Stomach smooth muscle (tissue), 2 donors: ENCODE data around the gene RNF145.

ENCODE experiments used
- H3K27ac ChIP-seq: one replicate; pipeline ENCODE4 v1.7.0; 2013; ENCODE audit warnings: mild to moderate bottlenecking, low read length, inconsistent platforms
- H3K27me3 ChIP-seq, 2 donors: one replicate each; pipeline ENCODE4 v1.7.0; 2013; ENCODE audit warnings: low read length in 2 of 2; ENCODE audit not compliant: insufficient read depth in 2 of 2, control insufficient read depth in 1 of 2
- H3K36me3 ChIP-seq, 2 donors: one replicate each; pipeline ENCODE4 v1.7.0; 2013; ENCODE audit warnings: low read length in 2 of 2; ENCODE audit not compliant: control insufficient read depth in 2 of 2, insufficient read depth in 2 of 2
- H3K4me1 ChIP-seq: one replicate; pipeline ENCODE4 v1.7.0; 2013; ENCODE audit warnings: low read length; ENCODE audit not compliant: control insufficient read depth, insufficient read depth
- H3K4me3 ChIP-seq, 2 donors: one replicate each; pipeline ENCODE4 v1.7.0; 2013; ENCODE audit warnings: low read length in 2 of 2
- H3K9ac ChIP-seq, 2 donors: one replicate each; pipeline ENCODE4 v1.7.0; 2013; ENCODE audit warnings: low read length in 2 of 2, mild to moderate bottlenecking in 1 of 2
- H3K9me3 ChIP-seq, 2 donors: one replicate each; pipeline ENCODE4 v1.7.0; 2013; ENCODE audit warnings: low read length in 2 of 2; ENCODE audit not compliant: control insufficient read depth in 2 of 2
- donor health status: healthy.
- donor health status: Pancreatic carcinoma.

RNF145 gene

DNA sequence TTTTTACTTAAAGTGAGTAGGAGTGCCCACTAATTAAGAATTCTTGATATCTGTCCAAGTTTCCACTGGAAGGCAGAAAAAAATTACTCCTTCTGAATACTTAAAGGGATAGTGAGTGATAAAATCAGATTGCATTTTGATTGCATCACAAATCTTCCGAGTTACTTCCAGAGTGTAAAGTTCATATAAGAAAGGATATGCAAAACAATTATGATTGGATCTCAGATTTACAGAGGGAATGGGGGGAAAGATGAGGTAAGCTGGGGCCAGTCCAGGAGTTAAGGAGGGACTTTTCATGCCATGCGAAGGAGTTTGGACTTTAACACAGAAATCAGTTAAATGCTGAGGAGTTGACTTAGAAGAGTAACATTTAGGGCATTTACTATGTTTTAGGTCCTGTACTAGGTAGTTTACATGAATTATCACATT lies 9.3 kb upstream of the RNF145 start:
- Histone ChIP-seq H3K27ac (no peak overlapping the region), H3K9me3 (no peaks in the 10 kb centered on the region), H3K9ac (no peak overlapping the region), H3K27me3 (no peaks in the 10 kb centered on the region), H3K4me1 (no peaks in the 10 kb centered on the region), H3K4me3 (no peak overlapping the region), H3K36me3 (no peaks in the 10 kb centered on the region)

DNA sequence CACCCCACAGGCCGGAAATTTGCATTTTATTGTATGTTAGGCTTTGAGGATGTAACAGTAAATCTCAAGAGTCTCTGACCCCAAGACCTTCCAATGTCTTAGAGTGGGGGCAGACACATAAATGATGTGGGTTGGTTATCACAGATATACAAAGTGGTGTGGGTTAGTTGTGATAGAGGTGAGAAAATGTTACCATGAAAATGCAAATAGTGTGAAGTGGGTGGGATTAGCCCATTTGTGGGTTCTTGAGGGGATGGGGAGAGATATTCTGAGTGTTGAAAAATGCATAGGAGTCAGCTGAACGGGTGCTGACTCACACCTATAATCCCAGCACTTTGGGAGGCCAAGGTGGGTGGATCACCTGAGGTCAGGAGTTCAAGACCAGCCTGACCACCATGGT lies 7.9 kb upstream of the RNF145 start:
- Histone ChIP-seq H3K4me3 (no peak overlapping the region), H3K9ac (no peak overlapping the region), H3K4me1 (no peaks in the 10 kb centered on the region), H3K36me3 (no peaks in the 10 kb centered on the region), H3K27me3 (no peaks in the 10 kb centered on the region), H3K9me3 (no peaks in the 10 kb centered on the region), H3K27ac (no peak overlapping the region)

DNA sequence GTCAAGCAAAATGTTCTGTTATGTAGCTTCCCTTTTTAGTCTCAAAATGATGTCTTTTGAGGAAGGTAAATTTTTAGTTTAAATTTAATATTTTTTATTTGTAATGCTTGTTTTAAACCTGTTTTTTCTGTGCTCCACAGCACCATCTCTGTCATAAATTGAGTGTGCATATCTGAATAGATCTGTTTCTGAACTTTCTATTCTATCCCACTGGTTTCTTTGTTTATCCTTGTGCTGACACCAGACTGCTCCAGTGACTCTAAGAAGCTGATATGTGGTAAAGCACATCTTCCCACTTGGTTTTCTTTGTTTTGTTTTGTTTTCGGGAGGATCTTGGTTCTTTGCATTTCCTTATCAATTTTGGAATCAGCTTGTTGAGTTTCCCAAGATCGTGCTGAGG lies 7.1 kb upstream of the RNF145 start:
- Histone ChIP-seq H3K4me3 (no peak overlapping the region), H3K27ac (no peak overlapping the region), H3K36me3 (no peaks in the 10 kb centered on the region), H3K9me3 (no peaks in the 10 kb centered on the region), H3K9ac (no peak overlapping the region), H3K4me1 (no peaks in the 10 kb centered on the region), H3K27me3 (no peaks in the 10 kb centered on the region)

DNA sequence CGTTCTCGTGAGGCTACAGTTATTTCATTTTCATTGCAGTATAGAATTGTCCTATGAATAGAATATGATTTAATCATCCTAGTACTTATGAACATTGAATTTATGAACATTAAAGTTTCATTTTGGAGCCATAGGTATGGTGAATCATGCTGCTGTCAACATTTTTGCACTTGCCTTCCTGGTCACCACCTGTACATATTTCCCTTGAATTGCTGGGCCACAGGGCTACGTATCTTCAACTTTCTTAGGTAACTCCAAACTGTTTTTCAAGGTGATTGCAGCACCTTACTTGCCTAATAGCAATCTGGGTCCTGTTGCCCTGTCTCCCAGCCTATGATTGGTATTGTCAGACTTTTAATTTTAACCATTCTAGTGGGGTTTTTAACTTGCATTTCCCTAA lies 6.5 kb upstream of the RNF145 start:
- Histone ChIP-seq H3K4me1 (no peaks in the 10 kb centered on the region), H3K27ac (no peak overlapping the region), H3K9me3 (no peaks in the 10 kb centered on the region), H3K36me3 (no peaks in the 10 kb centered on the region), H3K4me3 (no peak overlapping the region), H3K27me3 (no peaks in the 10 kb centered on the region), H3K9ac (no peak overlapping the region)

DNA sequence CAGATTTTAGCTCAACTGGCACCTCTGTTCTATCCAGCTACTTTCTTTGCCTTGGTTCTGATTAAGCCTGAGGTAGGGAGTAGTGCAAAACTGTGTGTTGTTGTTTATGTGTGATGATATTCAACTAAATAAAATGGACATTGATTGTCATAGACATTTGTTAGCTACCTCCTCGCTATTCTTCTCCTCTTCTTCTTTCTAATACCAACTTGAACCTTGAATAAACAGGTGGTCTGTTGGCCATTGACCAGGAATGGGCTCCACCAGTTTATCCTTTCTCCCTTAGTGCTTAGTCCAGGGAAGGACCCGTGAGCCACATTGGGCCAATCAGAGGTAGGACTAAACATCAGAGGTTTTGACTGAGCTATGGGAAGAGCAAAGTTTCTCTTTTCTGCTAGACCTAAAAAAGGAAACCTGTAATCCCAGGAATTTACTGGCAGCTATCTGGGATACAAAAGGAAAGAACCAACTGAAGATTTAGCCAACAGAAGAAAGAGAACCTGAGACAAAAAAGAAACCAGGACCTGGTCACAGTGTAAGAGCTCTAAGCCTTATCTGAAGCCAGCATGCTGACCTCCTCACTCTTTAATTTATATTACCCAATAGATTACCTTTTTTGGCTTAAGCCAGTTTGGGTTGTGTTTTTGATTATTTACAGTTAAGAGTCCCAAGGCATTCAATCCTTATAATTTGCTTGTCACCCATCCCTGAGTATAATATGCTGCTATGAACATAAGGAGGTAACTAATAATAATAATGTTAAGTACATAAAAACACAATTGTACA lies 5.3 kb upstream of the RNF145 start:
- Histone ChIP-seq H3K9me3 (no peaks in the 10 kb centered on the region), H3K4me3 (no peak overlapping the region), H3K9ac (no peak overlapping the region), H3K27me3 (no peaks in the 10 kb centered on the region), H3K36me3 (no peaks in the 10 kb centered on the region), H3K27ac (no peak overlapping the region), H3K4me1 (peaks cover 2% of the 10 kb centered on the region)

DNA sequence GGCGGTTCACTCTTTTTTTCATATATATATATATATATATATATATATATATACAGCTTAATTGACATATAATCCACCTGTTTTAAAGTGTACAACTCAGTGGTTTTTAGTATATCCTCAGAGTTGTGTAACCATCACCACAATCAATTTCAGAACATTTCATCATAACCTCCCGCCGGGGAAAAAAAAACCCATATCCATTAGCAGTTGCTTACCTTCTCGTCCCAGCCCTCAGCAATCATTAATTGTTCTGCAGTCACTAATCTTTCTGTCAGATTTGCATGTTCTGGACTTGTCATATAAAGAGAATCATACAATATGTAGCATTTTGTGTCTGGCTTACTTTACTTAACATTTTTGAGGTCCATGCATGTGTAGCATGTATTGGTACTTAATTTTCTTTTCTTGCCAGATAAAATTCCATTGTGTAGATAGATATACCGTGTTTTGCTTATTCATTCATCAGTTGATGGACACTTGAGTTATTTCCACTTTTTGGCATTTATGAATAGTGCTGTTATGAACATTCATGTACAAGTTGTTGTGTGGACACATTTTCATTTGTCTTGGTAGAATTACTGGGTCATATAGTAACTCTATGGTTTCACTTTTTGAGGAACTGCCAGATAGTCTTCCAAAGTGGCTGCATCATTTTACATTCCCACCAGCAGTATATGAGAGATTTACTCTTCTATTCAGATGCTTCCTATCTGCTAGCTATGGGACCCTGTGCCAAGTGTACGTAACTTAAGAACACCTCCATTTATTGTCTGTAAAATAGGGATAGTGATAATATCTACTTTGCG lies 3.5 kb upstream of the RNF145 start:
- no peak overlapping the region for H3K9ac ChIP-seq
- no peak overlapping the region for H3K27ac ChIP-seq
- no peaks in the 10 kb centered on the region for H3K36me3 ChIP-seq
- no peak overlapping the region for H3K4me3 ChIP-seq
- no peaks in the 10 kb centered on the region for H3K9me3 ChIP-seq
- no peaks in the 10 kb centered on the region for H3K27me3 ChIP-seq
- peaks cover 4% of the 10 kb centered on the region for H3K4me1 ChIP-seq

DNA sequence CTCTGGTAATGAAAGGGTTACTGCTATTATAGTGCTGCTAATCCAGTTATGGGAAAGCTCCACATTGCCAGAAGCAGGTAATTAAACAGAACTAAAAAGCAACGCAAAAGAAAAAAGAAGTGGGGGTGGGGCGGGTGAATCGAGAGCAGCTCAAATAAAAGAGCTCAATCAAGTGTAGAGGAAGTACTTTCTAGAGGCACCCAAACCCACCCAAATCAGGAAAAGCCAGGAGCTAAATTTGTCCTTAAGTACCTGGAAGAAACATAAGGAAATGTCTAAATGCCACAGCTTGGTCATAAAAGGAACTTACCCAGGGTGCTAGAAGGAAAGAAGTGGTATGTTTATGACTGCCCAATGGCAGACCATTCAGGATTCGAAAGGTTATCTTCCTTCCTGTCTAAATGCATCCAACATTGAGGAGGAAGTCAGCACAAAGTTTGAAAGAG lies 2.4 kb upstream of the RNF145 start:
- no peak overlapping the region for H3K4me3 ChIP-seq
- no peak overlapping the region for H3K9ac ChIP-seq
- peaks cover 4% of the 10 kb centered on the region for H3K4me1 ChIP-seq
- H3K27me3 ChIP-seq = no peaks in the 10 kb centered on the region
- no peak overlapping the region for H3K27ac ChIP-seq
- H3K36me3 ChIP-seq = no peaks in the 10 kb centered on the region
- H3K9me3 ChIP-seq = no peaks in the 10 kb centered on the region

DNA sequence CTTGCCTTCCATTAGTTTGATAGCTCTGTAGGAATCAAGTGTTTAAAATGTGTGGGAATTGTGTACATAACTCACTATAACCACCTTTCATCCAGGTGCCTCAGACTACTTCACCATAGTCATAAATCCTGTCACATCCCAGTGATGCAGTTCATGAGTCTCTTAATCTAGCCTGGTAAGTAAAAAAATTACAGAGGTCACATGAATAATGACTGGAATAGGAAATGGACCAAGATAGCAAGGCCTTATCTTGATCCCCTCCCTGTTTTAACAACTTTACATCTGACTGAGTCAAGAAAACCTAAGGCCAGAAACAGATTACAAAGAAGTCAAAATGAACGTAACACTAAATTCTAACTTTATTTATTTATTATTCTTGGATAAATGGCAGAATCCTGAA lies 1.5 kb upstream of the RNF145 start:
- H3K36me3 ChIP-seq = no peaks in the 10 kb centered on the region
- peaks cover 4% of the 10 kb centered on the region for H3K4me1 ChIP-seq
- no peak overlapping the region for H3K27ac ChIP-seq
- H3K9ac ChIP-seq = no peak overlapping the region
- no peak overlapping the region for H3K4me3 ChIP-seq
- no peaks in the 10 kb centered on the region for H3K9me3 ChIP-seq
- no peaks in the 10 kb centered on the region for H3K27me3 ChIP-seq

DNA sequence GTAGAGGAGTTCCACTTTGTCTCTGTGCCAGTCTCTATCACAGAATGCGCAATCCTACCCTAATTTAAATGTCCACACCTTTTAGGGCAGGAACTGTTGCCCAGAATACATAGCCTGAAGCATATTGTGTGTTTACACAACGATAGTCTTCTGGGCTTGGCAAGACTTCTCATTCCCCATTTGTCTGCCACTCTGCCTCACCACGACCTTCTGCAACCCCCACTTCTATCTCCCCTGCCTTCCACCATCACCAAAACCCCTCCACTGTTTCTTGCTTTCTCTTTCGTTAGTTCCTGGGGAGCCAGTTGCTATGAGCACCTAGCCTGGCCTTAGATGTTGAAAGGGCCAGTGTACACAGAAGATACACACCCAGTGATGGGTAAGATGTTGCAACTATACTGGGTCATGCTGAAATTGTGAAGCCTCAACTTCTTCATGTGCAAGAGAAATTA lies 883 bp upstream of the RNF145 start:
- no peaks in the 10 kb centered on the region for H3K36me3 ChIP-seq
- no peaks in the 10 kb centered on the region for H3K27me3 ChIP-seq
- H3K4me1 ChIP-seq = peaks cover 4% of the 10 kb centered on the region
- no peak overlapping the region for H3K9ac ChIP-seq
- H3K27ac ChIP-seq = no peak overlapping the region
- H3K4me3 ChIP-seq = no peak overlapping the region
- no peaks in the 10 kb centered on the region for H3K9me3 ChIP-seq

DNA sequence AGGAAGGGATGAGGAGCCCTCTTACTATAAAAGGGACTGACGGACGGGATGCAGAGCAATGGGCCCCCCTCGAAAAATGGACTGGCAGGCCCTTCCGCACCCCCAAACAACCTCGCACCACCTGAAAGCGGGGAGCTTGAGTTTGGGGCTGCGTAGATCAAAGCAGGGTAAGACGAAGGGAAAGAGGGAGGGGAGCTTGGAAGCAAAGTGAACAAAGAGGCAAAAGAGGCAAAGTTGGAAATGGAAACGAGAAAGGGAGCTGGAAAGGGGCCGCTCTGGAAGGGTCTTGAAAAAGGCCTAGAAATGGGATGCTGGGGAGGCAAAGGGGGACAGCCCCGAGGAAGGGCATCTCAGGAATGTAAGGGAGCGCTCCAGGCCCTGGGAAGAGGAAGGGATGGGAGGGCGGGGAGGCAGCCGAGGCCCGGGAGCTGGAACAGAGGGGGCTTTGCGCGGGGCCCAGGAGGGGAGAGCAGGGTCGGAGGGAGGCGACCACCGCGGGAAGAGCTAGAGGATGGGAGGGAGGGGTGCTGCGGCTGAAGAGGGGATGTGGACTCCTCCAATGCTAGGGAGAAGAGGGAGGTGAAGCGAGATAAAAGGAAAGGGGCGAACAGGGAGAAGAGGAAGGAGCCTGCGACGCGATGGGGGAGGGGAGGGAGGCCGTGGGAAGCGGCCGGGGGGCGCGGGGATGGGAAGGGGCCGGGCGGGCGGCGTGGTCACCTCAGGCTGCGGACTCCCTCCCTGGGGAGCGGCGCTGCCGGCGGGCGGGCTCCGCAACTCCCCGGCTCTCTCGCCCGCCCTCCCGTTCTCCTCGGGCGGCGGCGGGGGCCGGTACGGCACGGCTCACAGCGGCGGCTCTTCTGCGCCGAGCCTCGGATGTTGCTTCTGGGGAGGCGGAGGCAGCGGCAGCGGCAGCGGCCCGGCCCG lies 577 bp downstream of the RNF145 start:
- Histone ChIP-seq H3K27me3 (no peaks in the 10 kb centered on the region), H3K27ac (peak overlapping the region; percentile 85), H3K4me3 (peak overlapping the region; percentile 83 to 86), H3K9me3 (no peaks in the 10 kb centered on the region), H3K36me3 (no peaks in the 10 kb centered on the region), H3K4me1 (peaks cover 7% of the 10 kb centered on the region), H3K9ac (peak overlapping the region; percentile 77 to 92)
